PC-9 (cell line): ENCODE results near the gene TRMT1. TPM values are rescaled to one million over a fixed set of nuclear protein-coding genes. Genes with fewer than 3 reads are reported as not detected.

ENCODE experiments used
- BruUV-seq: library from RNA; stranded (reverse); fragments of 400-500 nt; replicated peaks from 2 replicates; lab custom pipeline; 2021; lab: Mats Ljungman, UMichigan
- CTCF ChIA-PET: fragments of 300-600 bp; sonication (Branson Sonifier 250); formaldehyde crosslinking; loops from one replicate; lab custom pipeline; 2022; ENCODE audit warnings: antibody characterized with exemption; lab: Charles Lee
- POLR2A ChIA-PET: fragments of 300-600 bp; sonication (Branson Sonifier 250); formaldehyde crosslinking; loops from one replicate; lab custom pipeline; 2022; ENCODE audit warnings: antibody characterized with exemption; ENCODE audit not compliant: unreplicated experiment; lab: Charles Lee
- DNase-seq, 2 experiments: peaks; one replicate each; pipeline versions ENCODE4 v3.0.0 to v3.0.0-alpha.2; 2015 to 2022; ENCODE audit warnings: mixed read lengths in 1 of 2
- H2AFZ ChIP-seq: fragments of 200-600 bp; sonication (generic); 2 replicates; pipeline ENCODE4 v1.8.1; 2017; ENCODE audit warnings: antibody characterized with exemption
- H3F3A ChIP-seq: fragments of 200-600 bp; sonication (generic); 2 replicates; pipeline ENCODE4 v1.8.1; 2017; ENCODE audit warnings: antibody characterized with exemption, mild to moderate bottlenecking, low read depth; ENCODE audit not compliant: insufficient read depth
- H3K27ac ChIP-seq: fragments of 200-600 bp; sonication (generic); 2 replicates; pipeline ENCODE4 v1.6.1; 2016; ENCODE audit warnings: mixed run types
- H3K27me3 ChIP-seq: fragments of 200-600 bp; sonication (generic); 2 replicates; pipeline ENCODE4 v1.6.1; 2016; ENCODE audit warnings: low read depth, mixed run types; ENCODE audit not compliant: insufficient read depth
- H3K36me3 ChIP-seq: fragments of 200-600 bp; sonication (generic); 2 replicates; pipeline ENCODE4 v1.6.1; 2016; ENCODE audit warnings: low read depth, mixed run types
- H3K4me1 ChIP-seq: fragments of 200-600 bp; sonication (generic); replicated peaks from 2 replicates; pipeline ENCODE4 v1.6.1; 2016; ENCODE audit warnings: mixed run types; ENCODE audit not compliant: insufficient read depth
- H3K4me2 ChIP-seq: fragments of 200-600 bp; sonication (generic); 2 replicates; pipeline ENCODE4 v1.6.1; 2017; ENCODE audit warnings: mixed run types
- H3K4me3 ChIP-seq: fragments of 200-600 bp; sonication (generic); 2 replicates; pipeline ENCODE4 v1.6.1; 2016; ENCODE audit warnings: mixed run types
- H3K79me2 ChIP-seq: fragments of 200-600 bp; sonication (generic); 2 replicates; pipeline ENCODE4 v1.6.1; 2017; ENCODE audit warnings: low read depth, mixed run types
- H3K9me2 ChIP-seq: fragments of 200-600 bp; sonication (generic); 2 replicates; pipeline ENCODE4 v1.8.1; 2017; ENCODE audit warnings: mild to moderate bottlenecking; ENCODE audit not compliant: insufficient read depth
- H3K9me3 ChIP-seq: fragments of 200-600 bp; sonication (generic); 2 replicates; pipeline ENCODE4 v1.8.1; 2016; ENCODE audit warnings: low read depth; ENCODE audit not compliant: insufficient read depth
- H4K20me1 ChIP-seq: fragments of 200-600 bp; sonication (generic); 2 replicates; pipeline ENCODE4 v1.8.1; 2017; ENCODE audit not compliant: insufficient read depth
- EZH2 ChIP-seq: fragments of 200-600 bp; sonication (generic); IDR thresholded peaks from 2 replicates; pipeline ENCODE4 v1.8.0; 2017; ENCODE audit warnings: antibody characterized with exemption, low read depth
- intact Hi-C: fragments of 100-400 bp; cut with micrococcal nuclease; formaldehyde crosslinking; loops from one replicate; pipeline ENCODE4 v1.10.0; 2022; ENCODE audit not compliant: unreplicated experiment
- total RNA-seq: library from RNA; stranded (reverse); gene quantifications from 2 replicates; pipeline ENCODE4 v1.2.3, GENCODE V29; 2021
- TF ChIP-seq, protein P1 (sequence below): fragments of 200-600 bp; sonication (generic); conservative IDR thresholded peaks from 2 replicates; pipeline ENCODE4 v1.6.1; 2017; ENCODE audit warnings: mixed run types, antibody characterized with exemption, mild to moderate bottlenecking, moderate library complexity

TRMT1 gene
- total RNA-seq, 1 experiment from 2014 or later, result 44.1 TPM

GRCh38 chr19:13100841-13101589 lies 15.5 kb downstream of the TRMT1 start:
- Histone ChIP-seq H3K27me3 (no peaks in the 10 kb centered on the region), H3K79me2 (no peaks in the 10 kb centered on the region), H3K4me1 (peaks cover 2% of the 10 kb centered on the region; the same call in 1 of the 2 replicates), H3K27ac (no peak overlapping the region), H2AFZ (no peak overlapping the region), H4K20me1 (peaks cover 5% of the 10 kb centered on the region; the same call in 1 of the 2 replicates), H3K9me2 (no peaks in the 10 kb centered on the region), H3K4me3 (no peak overlapping the region), H3K36me3 (no peaks in the 10 kb centered on the region), H3K9me3 (no peaks in the 10 kb centered on the region), H3F3A (peaks cover 1% of the 10 kb centered on the region; the same call in 1 of the 2 replicates), H3K4me2 (no peak overlapping the region)
- POLR2A ChIA-PET, result no interaction called here
- TF ChIP-seq EZH2, result no peak
- TF ChIP-seq, protein P1, sequence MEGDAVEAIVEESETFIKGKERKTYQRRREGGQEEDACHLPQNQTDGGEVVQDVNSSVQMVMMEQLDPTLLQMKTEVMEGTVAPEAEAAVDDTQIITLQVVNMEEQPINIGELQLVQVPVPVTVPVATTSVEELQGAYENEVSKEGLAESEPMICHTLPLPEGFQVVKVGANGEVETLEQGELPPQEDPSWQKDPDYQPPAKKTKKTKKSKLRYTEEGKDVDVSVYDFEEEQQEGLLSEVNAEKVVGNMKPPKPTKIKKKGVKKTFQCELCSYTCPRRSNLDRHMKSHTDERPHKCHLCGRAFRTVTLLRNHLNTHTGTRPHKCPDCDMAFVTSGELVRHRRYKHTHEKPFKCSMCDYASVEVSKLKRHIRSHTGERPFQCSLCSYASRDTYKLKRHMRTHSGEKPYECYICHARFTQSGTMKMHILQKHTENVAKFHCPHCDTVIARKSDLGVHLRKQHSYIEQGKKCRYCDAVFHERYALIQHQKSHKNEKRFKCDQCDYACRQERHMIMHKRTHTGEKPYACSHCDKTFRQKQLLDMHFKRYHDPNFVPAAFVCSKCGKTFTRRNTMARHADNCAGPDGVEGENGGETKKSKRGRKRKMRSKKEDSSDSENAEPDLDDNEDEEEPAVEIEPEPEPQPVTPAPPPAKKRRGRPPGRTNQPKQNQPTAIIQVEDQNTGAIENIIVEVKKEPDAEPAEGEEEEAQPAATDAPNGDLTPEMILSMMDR, result peak; percentile 57
- intact Hi-C loops, result no loop called here
- no TSS peak for BruUV-seq
- CTCF ChIA-PET, result interaction anchor here (0.6 kb wide), 2 partner anchors 108 to 216 kb away, joined by 4 to 17 read pairs; no protein-coding TSS in a partner anchor
- no peak for DNase-seq

DNA sequence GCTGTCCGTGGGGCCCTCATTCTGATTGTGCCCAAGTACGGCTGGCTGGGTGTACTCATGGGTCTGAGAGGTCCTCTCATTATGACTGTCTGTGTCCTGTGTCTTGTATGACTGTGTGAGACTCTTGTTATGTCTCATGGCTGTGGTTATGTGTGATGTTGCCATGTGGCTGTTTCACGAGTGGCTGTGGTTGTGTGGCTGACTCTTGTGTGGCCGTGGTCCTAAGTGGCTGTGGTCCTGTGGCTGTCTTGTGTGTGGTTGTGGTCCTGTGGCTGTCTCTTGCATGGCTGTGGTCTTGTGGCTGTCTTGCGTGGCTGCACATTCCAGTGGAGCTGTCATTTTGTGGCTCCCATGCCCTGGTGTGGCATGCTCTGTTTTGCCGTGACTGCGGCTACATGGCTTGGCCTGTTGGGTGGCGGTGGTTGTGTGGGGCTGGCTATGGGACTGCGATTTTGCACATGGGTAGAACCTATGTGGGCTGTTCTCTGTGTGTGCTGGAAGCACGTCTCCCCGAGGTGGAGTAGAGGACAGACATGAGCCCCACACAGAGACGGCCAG lies 16.4 kb downstream of the TRMT1 start:
- Histone ChIP-seq H3K79me2 (no peaks in the 10 kb centered on the region), H3K9me2 (no peaks in the 10 kb centered on the region), H2AFZ (no peak overlapping the region), H3K4me2 (no peak overlapping the region), H3K4me1 (peaks cover 5% of the 10 kb centered on the region; the same call in 1 of the 2 replicates), H3K27me3 (no peaks in the 10 kb centered on the region), H3K9me3 (no peaks in the 10 kb centered on the region), H3F3A (no peaks in the 10 kb centered on the region; the same call in 1 of the 2 replicates), H3K36me3 (no peaks in the 10 kb centered on the region), H3K27ac (no peak overlapping the region), H4K20me1 (peaks cover 5% of the 10 kb centered on the region; the same call in 1 of the 2 replicates), H3K4me3 (no peak overlapping the region)
- TF ChIP-seq, protein P1, result no peak
- no peak for TF ChIP-seq EZH2
- no peak for DNase-seq
- BruUV-seq, result no TSS peak
- CTCF ChIA-PET, result interaction anchor here (0.6 kb wide), 1 partner anchor 99 kb away, joined by 3 read pairs; no protein-coding TSS in a partner anchor
- POLR2A ChIA-PET, result no interaction called here
- intact Hi-C loops, result no loop called here

DNA sequence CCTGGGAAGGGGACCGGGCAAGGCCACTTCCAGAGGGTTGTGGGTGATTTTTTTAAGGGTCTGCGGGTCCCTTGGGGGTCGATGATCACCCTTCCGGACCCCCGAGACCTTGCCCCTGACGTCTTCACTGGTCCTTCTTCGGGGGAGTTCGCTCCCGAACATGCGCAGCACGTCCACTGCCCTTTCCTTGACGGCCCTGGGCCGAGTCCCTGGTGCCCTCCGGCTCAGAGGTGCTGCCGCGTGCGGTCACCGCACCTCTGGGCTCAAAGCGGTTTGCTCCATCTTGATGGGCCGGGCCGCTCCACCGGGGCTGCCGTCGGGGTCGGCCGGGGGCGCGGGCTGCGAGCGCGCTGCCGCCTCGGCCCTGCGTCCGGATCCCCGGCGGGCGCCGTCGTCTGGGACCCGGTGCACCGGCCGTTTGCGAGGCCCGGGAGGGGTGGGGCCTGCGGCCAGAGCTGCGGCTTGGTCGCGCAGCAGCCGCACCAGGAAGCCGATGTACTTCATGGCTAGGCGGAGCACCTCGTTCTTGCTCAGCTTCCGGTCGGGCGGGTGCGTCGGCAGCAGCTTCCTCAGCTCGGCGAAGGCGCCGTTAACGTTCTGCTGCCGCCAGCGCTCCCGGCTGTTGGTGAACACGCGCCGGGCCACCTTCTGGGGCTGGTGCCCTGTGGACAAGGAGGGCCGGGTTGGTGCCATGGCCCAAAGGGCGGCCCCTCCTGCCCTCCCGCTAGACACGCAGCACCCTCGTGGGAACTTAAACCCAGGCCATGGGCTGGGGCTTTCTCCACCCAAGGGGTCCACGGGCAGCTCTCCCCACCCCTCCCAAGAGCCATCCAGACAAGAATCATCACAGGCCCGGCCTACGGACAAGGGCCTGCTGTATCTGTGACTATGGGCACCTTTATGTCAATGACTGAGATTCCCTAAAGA lies 17.2 kb downstream of the TRMT1 start:
- Histone ChIP-seq H2AFZ (no peak overlapping the region), H3K9me2 (no peaks in the 10 kb centered on the region), H3K4me2 (no peak overlapping the region), H4K20me1 (peaks cover 5% of the 10 kb centered on the region; the same call in 1 of the 2 replicates), H3K27me3 (no peaks in the 10 kb centered on the region), H3K79me2 (no peaks in the 10 kb centered on the region), H3K27ac (no peak overlapping the region), H3K36me3 (no peaks in the 10 kb centered on the region), H3K9me3 (no peaks in the 10 kb centered on the region), H3K4me1 (peaks cover 5% of the 10 kb centered on the region; the same call in 1 of the 2 replicates), H3F3A (peaks cover 5% of the 10 kb centered on the region; the same call in 1 of the 2 replicates), H3K4me3 (no peak overlapping the region)
- no TSS peak for BruUV-seq
- TF ChIP-seq, protein P1, result no peak
- TF ChIP-seq EZH2, result no peak
- intact Hi-C loops, result no loop called here
- DNase-seq, result no peak
- ChIA-PET CTCF (interaction anchor here (0.6 kb wide), 1 partner anchor 100 kb away, joined by 3 read pairs; no protein-coding TSS in a partner anchor), POLR2A (no interaction called here)
